Thyroid gland (tissue), 4 donors: Measurements from ENCODE around the gene RNF20. TPM values are rescaled to one million over a fixed set of nuclear protein-coding genes. Genes with fewer than 3 reads are reported as not detected.

Experiments used
- DNase-seq, 2 donors: peaks; one replicate each; pipeline ENCODE4 v3.0.0-alpha.2; 2019
- H3K27ac ChIP-seq, 3 donors: fragments of 200-600 bp; sonication (generic); 1 replicate in 2 of 3; 2 replicates in 1 of 3; pipeline ENCODE4 v1.5.1; 2016 to 2019; ENCODE audit warnings: mild to moderate bottlenecking in 1 of 3, moderate library complexity in 1 of 3
- H3K27me3 ChIP-seq: fragments of 200-600 bp; sonication (generic); one replicate; pipeline ENCODE4 v1.5.1; 2019
- H3K36me3 ChIP-seq, 2 donors: fragments of 200-600 bp; sonication (generic); one replicate each; pipeline ENCODE4 v1.5.1; 2016 to 2019
- H3K4me1 ChIP-seq, 2 donors: fragments of 200-600 bp; sonication (generic); one replicate each; pipeline ENCODE4 v1.5.1; 2017 to 2019
- H3K4me3 ChIP-seq, 3 donors: fragments of 200-600 bp; sonication (generic); replicated peaks in 1 of 3; 1 replicate in 2 of 3; 2 replicates in 1 of 3; pipeline ENCODE4 v1.5.1; 2016; ENCODE audit warnings: mild to moderate bottlenecking in 1 of 3
- H3K9me3 ChIP-seq: fragments of 200-600 bp; sonication (generic); one replicate; pipeline ENCODE4 v1.5.1; 2017
- POLR2A ChIP-seq, 2 donors: fragments of 450-650 bp; IDR thresholded peaks; one replicate each; pipeline ENCODE4 v1.6.1; 2017; ENCODE audit warnings: antibody characterized with exemption in 2 of 2, mild to moderate bottlenecking in 2 of 2, moderate library complexity in 1 of 2
- WGBS, 2 donors: methylation state at CpG; one replicate each; pipeline ENCODE4 v1.1.5; 2017; 5-methylcytosine and 5-hydroxymethylcytosine counted together
- intact Hi-C: fragments of 100-400 bp; cut with DNase I; formaldehyde crosslinking; loops from one replicate; pipeline ENCODE4 v1.15.1; 2023
- small RNA-seq: library from RNA; depleted of rRNA; stranded (forward); fragments of <200 nt; gene quantifications from one replicate; pipeline ENCODE3, GENCODE V24; 2016
- total RNA-seq, 4 donors: library from RNA; depleted of rRNA; stranded (reverse); fragments of >200 nt; gene quantifications; one replicate each; pipeline ENCODE4 v1.2.3, GENCODE V29; 2016
- TF ChIP-seq, protein P1 (sequence below), 6 experiments: fragments of 200-600 bp in 3 of 6; fragments of 450-650 bp in 3 of 6; sonication (generic) in 3 of 6; IDR thresholded peaks; one replicate each; pipeline ENCODE4 v1.5.1; 2016 to 2019; ENCODE audit warnings: antibody characterized with exemption in 6 of 6, mild to moderate bottlenecking in 2 of 6, inconsistent platforms in 1 of 6, moderate library complexity in 1 of 6

The RNF20 gene
- total RNA-seq, 4 donors from 2014 or later: 26.1 to 31.5 (median 26.7) TPM

- no peak for DNase-seq
- Histone ChIP-seq H3K27me3 (no peaks in the 10 kb centered on the region), H3K36me3 (no peaks in the 10 kb centered on the region), H3K4me1 (no peaks in the 10 kb centered on the region), H3K27ac (no peak overlapping the region), H3K9me3 (no peaks in the 10 kb centered on the region), H3K4me3 (no peak overlapping the region)
- 66 to 69% methylated on average over 2 of the region's 2 CpGs for WGBS, 2 donors
- TF ChIP-seq, protein P1, sequence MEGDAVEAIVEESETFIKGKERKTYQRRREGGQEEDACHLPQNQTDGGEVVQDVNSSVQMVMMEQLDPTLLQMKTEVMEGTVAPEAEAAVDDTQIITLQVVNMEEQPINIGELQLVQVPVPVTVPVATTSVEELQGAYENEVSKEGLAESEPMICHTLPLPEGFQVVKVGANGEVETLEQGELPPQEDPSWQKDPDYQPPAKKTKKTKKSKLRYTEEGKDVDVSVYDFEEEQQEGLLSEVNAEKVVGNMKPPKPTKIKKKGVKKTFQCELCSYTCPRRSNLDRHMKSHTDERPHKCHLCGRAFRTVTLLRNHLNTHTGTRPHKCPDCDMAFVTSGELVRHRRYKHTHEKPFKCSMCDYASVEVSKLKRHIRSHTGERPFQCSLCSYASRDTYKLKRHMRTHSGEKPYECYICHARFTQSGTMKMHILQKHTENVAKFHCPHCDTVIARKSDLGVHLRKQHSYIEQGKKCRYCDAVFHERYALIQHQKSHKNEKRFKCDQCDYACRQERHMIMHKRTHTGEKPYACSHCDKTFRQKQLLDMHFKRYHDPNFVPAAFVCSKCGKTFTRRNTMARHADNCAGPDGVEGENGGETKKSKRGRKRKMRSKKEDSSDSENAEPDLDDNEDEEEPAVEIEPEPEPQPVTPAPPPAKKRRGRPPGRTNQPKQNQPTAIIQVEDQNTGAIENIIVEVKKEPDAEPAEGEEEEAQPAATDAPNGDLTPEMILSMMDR (IDR thresholded peaks at IDR 0.05): no peak
- no peak for TF ChIP-seq POLR2A (IDR thresholded peaks at IDR 0.05)
- intact Hi-C loops: no loop called here
Observed at GRCh38 chr9:101604296-101604695, 70.6 kb downstream of the RNF20 start.

DNA sequence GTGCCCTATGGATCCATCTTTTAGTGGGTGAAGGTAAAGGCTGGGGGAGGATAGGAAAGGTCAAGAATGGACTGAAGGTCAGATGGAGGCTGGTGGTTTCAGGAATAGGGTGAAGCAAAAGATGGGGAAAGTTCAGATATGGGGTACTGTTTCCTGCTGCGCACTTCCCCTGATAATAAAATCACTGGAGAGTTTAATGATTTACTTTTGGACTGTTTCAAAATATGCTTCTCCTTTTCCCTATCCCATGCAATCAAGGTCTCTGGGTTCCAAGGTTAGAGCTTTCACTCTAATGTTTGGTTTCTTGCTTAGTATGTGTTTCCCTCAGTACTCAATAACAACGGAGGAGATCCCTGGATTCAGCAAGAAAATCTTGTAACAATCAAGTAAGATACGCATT lies 71.9 kb downstream of the RNF20 start:
- H3K27ac ChIP-seq: no peak overlapping the region
- no peak for DNase-seq
- TF ChIP-seq POLR2A (IDR thresholded peaks at IDR 0.05): no peak
- TF ChIP-seq, protein P1 (IDR thresholded peaks at IDR 0.05): no peak
- no peaks in the 10 kb centered on the region for H3K36me3 ChIP-seq
- WGBS, 2 donors: 88 to 91% methylated on average over 3 of the region's 3 CpGs
- H3K4me3 ChIP-seq: no peak overlapping the region
- H3K4me1 ChIP-seq: no peaks in the 10 kb centered on the region
- no peaks in the 10 kb centered on the region for H3K27me3 ChIP-seq
- H3K9me3 ChIP-seq: no peaks in the 10 kb centered on the region
- intact Hi-C loops: no loop called here

Small RNA genes lying within 50 kb of the gene (small RNA-seq; reads per million reads assigned to genes)
- gene AL353621.1: not detected

Other genes with a start within 250 kb of the RNF20 start
- gene BAAT, start 148.8 kb upstream of the RNF20 start, total RNA-seq: not detected
- 10 to 100 TPM; 12.5 to 17.4 (median 13.7) TPM for gene MRPL50, start 135.2 kb upstream of the RNF20 start, total RNA-seq
- gene ZNF189, start 135.0 kb upstream of the RNF20 start, total RNA-seq: 10 to 100 TPM; 21.6 to 34.1 (median 24.5) TPM
- gene ALDOB, start 98.1 kb upstream of the RNF20 start, total RNA-seq: not detected
- under 1 TPM in 1 of 4 donors, not detected in 3; 0.27 TPM for gene PPP3R2, start 61.1 kb downstream of the RNF20 start, total RNA-seq
- gene GRIN3A, start 204.8 kb downstream of the RNF20 start, total RNA-seq: not detected